HL-60 (cell line): Measurements from ENCODE around the gene EXOSC2.

Experiments
- CTCF ChIP-seq: IDR thresholded peaks from one replicate; pipeline ENCODE4 v1.5.1; 2011; ENCODE audit warnings: low read length, control low read depth, inconsistent platforms; ENCODE audit not compliant: insufficient read depth
- POLR2AphosphoS5 ChIP-seq: IDR thresholded peaks from 2 replicates; pipeline ENCODE4 v1.6.1; 2012; ENCODE audit warnings: low read depth
- SPI1 ChIP-seq: IDR thresholded peaks from 2 replicates; pipeline ENCODE4 v1.6.1; 2012; ENCODE audit warnings: low read depth, mild to moderate bottlenecking, borderline replicate concordance

GRCh38 chr9:130693101-130693425 is 517 bp upstream of the EXOSC2 start:
- TF ChIP-seq CTCF (no peak), POLR2AphosphoS5 (no peak), SPI1 (no peak)
